HFFc6 (cell line): ENCODE data around the gene PCDH11Y. TPM values are rescaled to one million over a fixed set of nuclear protein-coding genes. Genes with fewer than 3 reads are reported as not detected.
"Not testable (repeated sequence)": the region's sequence is repeated elsewhere in the genome, so short reads cannot be mapped to it uniquely, and the experiment has no call there.

Experiments
- DNase-seq: peaks from one replicate; pipeline ENCODE4 v3.0.0-alpha.2; 2018
- H3K27ac Mint-ChIP-seq: 2 replicates; pipeline ENCODE4 v1.8.0; 2020; ENCODE audit warnings: mild to moderate bottlenecking, mixed read lengths
- H3K27me3 Mint-ChIP-seq: 2 replicates; pipeline ENCODE4 v1.8.0; 2021; ENCODE audit warnings: mild to moderate bottlenecking, moderate library complexity, mixed read lengths; ENCODE audit not compliant: insufficient read depth
- H3K36me3 Mint-ChIP-seq: 2 replicates; pipeline ENCODE4 v1.8.0; 2021; ENCODE audit warnings: low read depth, mixed read lengths
- H3K4me1 Mint-ChIP-seq: 2 replicates; pipeline ENCODE4 v1.8.0; 2020; ENCODE audit warnings: low read depth, mixed read lengths
- H3K4me3 Mint-ChIP-seq: 2 replicates; pipeline ENCODE4 v1.8.0; 2020; ENCODE audit warnings: mild to moderate bottlenecking, moderate library complexity, mixed read lengths
- H3K9me3 Mint-ChIP-seq: 2 replicates; pipeline ENCODE4 v1.8.0; 2020; ENCODE audit warnings: mild to moderate bottlenecking, mixed read lengths
- long read RNA-seq: library from polyadenylated mRNA; unstranded; transcript quantifications from one replicate; pipeline ENCODE4 v2.0.0, GENCODE V29; 2019
- total RNA-seq, 6 experiments: library from RNA; stranded (reverse); fragmentation: NEBNext Ultra II Directional; extraction: Animal tissue kit (Norgen Biotek cat#: 25700); gene quantifications; 2 replicates in 1 of 6; 3 replicates in 5 of 6; pipeline ENCODE4 v1.2.3, GENCODE V29; 2021
- TF ChIP-seq, protein P1 (sequence below): fragments of 200-600 bp; sonication (generic); IDR thresholded peaks from 2 replicates; pipeline ENCODE4 v1.5.0; 2021; ENCODE audit warnings: antibody characterized with exemption, mild to moderate bottlenecking

The PCDH11Y gene
- not detected for total RNA-seq
- long read RNA-seq: 0 reads

DNA sequence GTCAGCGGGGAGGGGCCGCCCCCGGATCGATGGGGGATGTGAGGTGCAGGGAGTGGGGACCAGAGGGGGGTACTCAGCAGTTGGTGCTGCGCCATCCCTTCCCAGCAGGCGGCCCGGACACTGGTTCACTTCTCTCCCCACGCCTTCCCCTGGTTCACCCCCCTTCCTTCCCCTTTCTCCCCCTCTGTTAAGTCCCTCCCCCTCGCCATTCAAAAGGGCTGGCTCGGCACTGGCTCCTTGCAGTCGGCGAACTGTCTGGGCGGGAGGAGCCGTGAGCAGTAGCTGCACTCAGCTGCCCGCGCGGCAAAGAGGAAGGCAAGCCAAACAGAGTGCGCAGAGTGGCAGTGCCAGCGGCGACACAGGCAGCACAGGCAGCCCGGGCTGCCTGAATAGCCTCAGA, at the start of gene PCDH11Y:
Gene PCDH11Y, plus strand, starts transcription at position 240 of the 400 bp plus-strand sequence. CDS start 56,804 bp downstream, outside the sequence.
- not testable (repeated sequence) for H3K4me3 Mint-ChIP-seq, H3K27ac Mint-ChIP-seq, H3K36me3 Mint-ChIP-seq, H3K27me3 Mint-ChIP-seq, H3K4me1 Mint-ChIP-seq, DNase-seq, H3K9me3 Mint-ChIP-seq

DNA sequence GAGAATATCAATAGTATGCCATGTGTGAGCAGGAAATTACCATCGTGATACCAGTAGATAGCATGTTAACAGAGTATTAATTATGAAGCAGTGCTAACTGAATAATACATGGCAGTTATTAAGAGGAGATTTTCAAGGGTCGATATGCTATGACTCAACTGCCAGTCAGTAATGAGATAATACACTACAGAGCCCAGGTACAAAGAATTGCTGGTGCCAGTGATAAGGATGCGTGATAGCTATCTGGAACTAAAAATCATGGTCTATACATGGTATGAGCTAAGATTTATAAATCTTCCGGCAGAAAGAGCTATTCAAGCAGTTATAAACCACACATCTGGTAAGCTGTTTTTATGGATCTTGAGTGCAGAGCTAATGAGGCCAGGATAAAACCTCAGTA, 32.2 kb upstream of the PCDH11Y start:
- H3K27ac Mint-ChIP-seq, DNase-seq: not testable (repeated sequence)

DNA sequence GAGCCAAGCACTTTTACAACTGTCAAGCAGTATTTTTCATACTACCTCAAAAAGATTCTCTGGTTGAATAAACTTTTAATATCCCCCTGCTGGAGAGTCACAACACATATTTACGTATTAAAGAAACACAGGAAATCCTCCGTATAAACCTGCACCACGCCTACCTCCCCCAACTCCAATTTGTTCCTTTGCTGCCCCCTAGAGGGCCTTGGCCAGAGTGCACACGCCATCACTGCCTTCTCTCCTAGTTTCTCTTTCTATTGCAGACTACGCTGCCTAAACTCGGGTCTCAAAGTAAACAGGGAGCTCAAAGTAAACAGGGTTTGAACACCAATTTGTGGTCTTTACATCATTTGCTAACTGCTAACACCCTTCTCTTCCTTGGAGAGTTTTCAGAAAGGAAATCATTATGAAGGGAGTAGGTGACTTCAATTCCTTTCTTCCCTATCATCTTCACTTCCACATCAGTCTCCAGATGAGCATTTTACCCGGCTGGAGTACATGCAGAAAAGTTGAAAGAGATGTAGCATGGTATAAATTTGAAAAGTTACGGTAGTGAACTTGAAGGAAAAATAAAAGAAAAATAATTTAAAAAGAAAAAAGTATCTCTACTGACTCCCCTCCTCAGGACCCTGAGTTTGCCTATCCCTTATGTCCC, 8.2 kb upstream of the PCDH11Y start:
- H3K36me3 Mint-ChIP-seq, H3K27me3 Mint-ChIP-seq, H3K27ac Mint-ChIP-seq, H3K4me1 Mint-ChIP-seq, H3K9me3 Mint-ChIP-seq, H3K4me3 Mint-ChIP-seq, DNase-seq: not testable (repeated sequence)
- TF ChIP-seq, protein P1, sequence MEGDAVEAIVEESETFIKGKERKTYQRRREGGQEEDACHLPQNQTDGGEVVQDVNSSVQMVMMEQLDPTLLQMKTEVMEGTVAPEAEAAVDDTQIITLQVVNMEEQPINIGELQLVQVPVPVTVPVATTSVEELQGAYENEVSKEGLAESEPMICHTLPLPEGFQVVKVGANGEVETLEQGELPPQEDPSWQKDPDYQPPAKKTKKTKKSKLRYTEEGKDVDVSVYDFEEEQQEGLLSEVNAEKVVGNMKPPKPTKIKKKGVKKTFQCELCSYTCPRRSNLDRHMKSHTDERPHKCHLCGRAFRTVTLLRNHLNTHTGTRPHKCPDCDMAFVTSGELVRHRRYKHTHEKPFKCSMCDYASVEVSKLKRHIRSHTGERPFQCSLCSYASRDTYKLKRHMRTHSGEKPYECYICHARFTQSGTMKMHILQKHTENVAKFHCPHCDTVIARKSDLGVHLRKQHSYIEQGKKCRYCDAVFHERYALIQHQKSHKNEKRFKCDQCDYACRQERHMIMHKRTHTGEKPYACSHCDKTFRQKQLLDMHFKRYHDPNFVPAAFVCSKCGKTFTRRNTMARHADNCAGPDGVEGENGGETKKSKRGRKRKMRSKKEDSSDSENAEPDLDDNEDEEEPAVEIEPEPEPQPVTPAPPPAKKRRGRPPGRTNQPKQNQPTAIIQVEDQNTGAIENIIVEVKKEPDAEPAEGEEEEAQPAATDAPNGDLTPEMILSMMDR: peak; percentile 45; the same call in 1 of the 2 replicates

More for the DNA sequence above, 32.2 kb upstream of the PCDH11Y start:
- not testable (repeated sequence) for H3K9me3 Mint-ChIP-seq, H3K4me3 Mint-ChIP-seq, H3K4me1 Mint-ChIP-seq, H3K27me3 Mint-ChIP-seq, H3K36me3 Mint-ChIP-seq

GRCh38 chrY:4994892-4995291, 5.2 kb upstream of the PCDH11Y start:
- H3K4me1 Mint-ChIP-seq, DNase-seq, H3K27ac Mint-ChIP-seq, H3K36me3 Mint-ChIP-seq, H3K4me3 Mint-ChIP-seq, H3K27me3 Mint-ChIP-seq, H3K9me3 Mint-ChIP-seq: not testable (repeated sequence)

DNA sequence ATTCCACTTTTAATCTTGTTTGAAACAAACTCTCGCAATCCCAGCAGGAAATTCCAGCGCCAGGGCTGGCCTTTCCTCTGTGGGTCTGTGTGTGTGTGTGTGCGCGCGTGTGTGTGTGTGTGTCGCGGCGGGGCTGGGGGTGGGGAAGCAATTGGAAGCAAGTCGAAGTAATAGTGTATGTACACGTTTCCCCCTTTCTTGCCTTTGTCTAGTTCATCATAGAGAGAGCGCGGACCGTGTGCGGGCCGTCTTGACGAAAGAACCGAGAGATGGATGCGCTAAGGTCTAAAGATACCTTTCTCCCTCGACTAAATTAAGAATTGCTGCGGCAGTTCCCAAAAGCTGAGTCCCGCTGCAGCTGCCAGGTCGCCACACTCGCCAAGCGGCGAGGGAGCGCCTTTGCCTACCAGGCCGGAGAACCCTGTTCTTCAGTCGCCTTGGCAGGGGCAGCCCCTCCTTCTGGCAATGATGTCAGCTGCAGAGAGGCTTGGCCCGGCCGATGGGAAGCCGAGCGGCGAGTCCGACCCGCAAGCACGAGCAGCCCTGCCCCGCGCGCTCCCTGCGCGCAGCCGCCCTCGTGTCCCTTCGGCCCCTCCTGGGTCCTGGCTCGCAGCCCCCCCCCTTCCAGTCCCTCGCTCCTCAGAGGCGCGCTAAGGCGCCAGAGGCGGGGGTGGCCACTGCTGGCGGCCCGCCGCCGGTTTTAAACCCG, 2.5 kb downstream of the PCDH11Y start:
- not testable (repeated sequence) for H3K4me1 Mint-ChIP-seq, H3K27me3 Mint-ChIP-seq, DNase-seq, H3K27ac Mint-ChIP-seq, H3K4me3 Mint-ChIP-seq, H3K36me3 Mint-ChIP-seq, H3K9me3 Mint-ChIP-seq

GRCh38 chrY:5038972-5039523, 39.0 kb downstream of the PCDH11Y start:
- not testable (repeated sequence) for H3K27me3 Mint-ChIP-seq, H3K27ac Mint-ChIP-seq, H3K9me3 Mint-ChIP-seq, H3K4me1 Mint-ChIP-seq, DNase-seq, H3K36me3 Mint-ChIP-seq, H3K4me3 Mint-ChIP-seq

DNA sequence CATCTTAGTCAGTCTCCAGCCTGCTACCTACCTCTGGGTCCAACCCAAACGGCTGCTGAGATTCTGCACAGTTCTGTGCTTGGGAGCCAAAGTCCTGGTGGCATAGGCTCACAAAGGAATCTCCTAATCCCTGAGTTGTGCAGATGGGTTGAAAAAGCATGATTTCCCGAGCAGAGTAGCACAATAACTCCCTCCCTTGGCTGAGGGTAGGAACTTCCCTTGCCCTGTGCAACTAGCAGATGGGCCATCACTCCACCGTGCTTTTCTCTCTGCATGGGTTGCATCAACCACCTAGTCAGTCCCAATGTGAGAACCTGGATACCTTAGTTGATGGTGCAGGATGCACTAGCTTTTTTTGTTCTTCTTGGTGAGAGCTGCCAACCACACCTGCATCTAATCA, 82.9 kb downstream of the PCDH11Y start:
- not testable (repeated sequence) for H3K27me3 Mint-ChIP-seq, H3K9me3 Mint-ChIP-seq, H3K4me1 Mint-ChIP-seq, DNase-seq, H3K27ac Mint-ChIP-seq, H3K36me3 Mint-ChIP-seq, H3K4me3 Mint-ChIP-seq

DNA sequence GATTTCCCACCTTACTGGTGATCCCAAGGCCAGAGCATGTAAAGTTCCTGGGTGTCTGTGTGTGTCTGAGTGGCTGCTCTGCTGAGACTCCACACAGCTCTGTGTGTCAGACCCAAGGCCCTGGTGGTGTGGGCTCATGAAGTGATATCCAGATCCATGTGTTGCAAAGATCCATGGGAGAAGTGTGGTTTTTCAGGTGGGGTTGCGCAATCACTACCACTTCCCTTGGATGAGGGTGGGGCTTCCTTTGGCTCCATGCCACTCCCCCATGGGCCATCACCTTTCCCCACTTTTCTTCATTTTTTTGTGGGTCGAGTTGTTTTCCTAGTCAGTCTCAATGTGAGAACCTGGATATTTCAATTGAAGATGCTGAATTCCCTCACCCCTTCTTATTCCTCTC, 182.9 kb downstream of the PCDH11Y start:
- not testable (repeated sequence) for DNase-seq, H3K4me1 Mint-ChIP-seq, H3K36me3 Mint-ChIP-seq, H3K4me3 Mint-ChIP-seq, H3K27ac Mint-ChIP-seq, H3K27me3 Mint-ChIP-seq, H3K9me3 Mint-ChIP-seq

DNA sequence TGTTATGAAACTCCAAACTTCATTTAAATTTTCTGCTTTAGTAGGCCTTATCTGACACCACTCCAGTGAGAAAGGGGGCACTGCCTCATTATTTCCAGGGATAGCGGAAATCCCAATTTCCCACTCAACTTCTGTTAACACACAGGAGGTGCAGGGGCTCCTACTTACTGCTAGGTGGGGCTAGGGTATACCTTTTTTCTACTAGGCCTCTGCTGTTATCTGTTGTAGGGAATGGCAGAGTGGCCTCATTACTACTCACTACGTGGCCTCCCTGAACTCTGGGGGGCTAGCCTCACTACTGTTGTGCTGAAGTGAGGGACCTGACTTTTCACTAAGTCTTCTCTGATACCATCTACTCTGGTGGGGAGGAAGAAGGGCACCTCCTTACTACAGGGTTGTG, 215.0 kb downstream of the PCDH11Y start:
- not testable (repeated sequence) for H3K27ac Mint-ChIP-seq, H3K36me3 Mint-ChIP-seq, H3K4me1 Mint-ChIP-seq, H3K4me3 Mint-ChIP-seq, H3K9me3 Mint-ChIP-seq, DNase-seq, H3K27me3 Mint-ChIP-seq

- not testable (repeated sequence) for H3K36me3 Mint-ChIP-seq, H3K27me3 Mint-ChIP-seq, H3K4me1 Mint-ChIP-seq, H3K9me3 Mint-ChIP-seq, DNase-seq, H3K4me3 Mint-ChIP-seq, H3K27ac Mint-ChIP-seq
These were observed 324.8 kb downstream of the PCDH11Y start for GRCh38 chrY:5324931-5325330.

DNA sequence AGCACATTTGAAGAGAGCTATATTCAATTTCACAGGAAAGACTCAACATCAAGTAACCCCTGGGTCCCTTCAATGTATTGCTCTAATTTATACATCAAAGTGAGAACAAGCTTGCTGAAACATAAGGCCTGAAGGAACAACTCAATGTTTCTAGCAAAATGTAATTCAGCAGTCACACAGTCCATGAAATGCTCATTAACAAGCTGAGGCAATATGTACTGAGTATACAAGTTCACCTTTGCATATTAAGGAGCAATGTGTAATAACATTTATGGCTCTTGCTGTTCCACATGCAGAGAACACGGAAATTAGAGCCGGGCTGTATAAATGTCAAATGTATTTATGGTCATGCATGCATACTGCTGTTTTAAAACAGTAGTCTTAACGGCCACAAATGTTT, 342.1 kb downstream of the PCDH11Y start:
- DNase-seq: not testable (repeated sequence)

DNA sequence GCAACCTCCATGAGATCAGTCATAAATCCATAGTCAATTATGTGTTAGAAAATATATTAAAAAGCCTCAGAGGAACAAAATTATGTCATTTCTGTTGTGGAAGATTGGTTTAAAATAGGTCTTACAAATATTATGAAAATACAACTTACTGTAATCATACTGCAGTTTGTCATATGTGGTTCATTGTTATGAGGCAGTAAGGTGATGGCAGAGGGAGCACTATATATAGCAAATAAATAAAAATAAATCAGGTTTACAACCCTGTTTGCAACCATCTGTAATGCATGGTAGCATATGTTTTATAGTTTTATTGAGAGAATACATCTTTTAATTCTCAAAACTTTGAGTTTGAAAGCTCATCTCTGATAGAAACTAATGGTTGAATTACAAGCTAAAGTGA, 543.6 kb downstream of the PCDH11Y start:
- not testable (repeated sequence) for DNase-seq, H3K36me3 Mint-ChIP-seq, H3K9me3 Mint-ChIP-seq, H3K27ac Mint-ChIP-seq, H3K4me1 Mint-ChIP-seq, H3K27me3 Mint-ChIP-seq, H3K4me3 Mint-ChIP-seq

More for the DNA sequence above, 342.1 kb downstream of the PCDH11Y start:
- not testable (repeated sequence) for H3K27me3 Mint-ChIP-seq, H3K36me3 Mint-ChIP-seq, H3K9me3 Mint-ChIP-seq, H3K27ac Mint-ChIP-seq, H3K4me3 Mint-ChIP-seq, H3K4me1 Mint-ChIP-seq

- H3K4me1 Mint-ChIP-seq, H3K27me3 Mint-ChIP-seq, DNase-seq, H3K27ac Mint-ChIP-seq, H3K9me3 Mint-ChIP-seq, H3K36me3 Mint-ChIP-seq, H3K4me3 Mint-ChIP-seq: not testable (repeated sequence)
These were observed 638.5 kb downstream of the PCDH11Y start for GRCh38 chrY:5638589-5638988.
